Heart left ventricle (tissue), 13 donors: ENCODE data around the gene KRTAP10-5.

Experiments
- CTCF ChIP-seq, 12 donors: fragments of 200-600 bp; sonication (generic) in 4 of 12; IDR thresholded peaks; one replicate each; pipeline versions ENCODE4 v1.5.0 to v1.8.0; 2018 to 2022; ENCODE audit warnings: antibody characterized with exemption in 12 of 12, mild to moderate bottlenecking in 5 of 12
- POLR2A ChIP-seq, 2 donors: fragments of 450-650 bp; IDR thresholded peaks; one replicate each; pipeline ENCODE4 v1.6.1; 2017; ENCODE audit warnings: antibody characterized with exemption in 2 of 2, mild to moderate bottlenecking in 2 of 2, moderate library complexity in 2 of 2
- donor health status: ischemic (EF 13 %, LVEDD 7.1; RV severe dilation, severe dysfunction).
- donor health status: DM: no; HTN: yes; CAD: no.
- donor health status: DM: no; HTN: no; CAD: no.
- donor health status: ischemic (EF 25% LVEDD 6.9; RV normal size, moderate dysfunction).
- donor health status: ischemic (EF 25% LVEDD 5.7; RV mildly dilated, moderate dysfunction).
- donor health status: ischemic (EF 35%, LVEDD 5.7; RV mildly dilated, moderate dysfunction).
- donor health status: nonischemic (EF 11% LVEDD 7.7; RV severe dilation, severe dysfunction).
- donor health status: DM: yes; HTN: yes; CAD: no.
- donor health status: PGD.
- donor health status: ischemic (EF 29% LVEDD 5.4; RV normal size, mild dysfunction).
- donor health status: nonischemic (EF 23%, LVEDD 6.1; RV moderate dilation, normal function).

DNA sequence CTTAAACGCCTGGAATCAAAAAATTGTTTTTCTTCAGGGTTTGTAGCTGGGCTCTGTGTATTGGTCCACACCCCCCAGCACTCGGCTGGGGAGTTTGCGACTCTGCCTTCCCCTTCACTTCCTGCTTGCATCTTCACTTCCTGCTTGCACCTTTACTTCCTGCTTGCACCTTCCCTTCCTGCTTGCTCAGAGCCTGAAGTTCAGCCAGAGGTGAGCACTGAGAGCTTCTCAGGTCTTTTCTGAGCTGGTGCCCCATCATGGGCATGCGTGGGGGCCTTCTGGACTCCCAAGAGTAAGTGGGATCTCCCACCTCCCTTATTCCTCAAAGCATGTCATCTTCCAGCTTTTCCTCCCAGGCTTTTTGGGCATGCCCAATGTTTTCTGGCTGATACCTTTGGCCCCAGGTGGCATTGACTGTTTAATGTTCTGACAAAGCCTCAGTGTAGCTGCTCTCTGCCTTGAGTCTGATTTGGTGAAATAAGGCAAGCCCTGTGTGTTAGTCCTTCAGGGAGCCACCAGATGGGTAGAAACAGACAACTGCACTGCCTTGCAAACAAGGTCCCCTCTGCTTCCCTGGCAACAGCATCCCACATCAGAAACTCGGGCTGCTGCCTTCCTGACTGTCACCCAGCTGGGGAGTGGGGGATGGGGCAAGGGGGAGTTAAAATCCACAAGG, 32.6 kb downstream of the KRTAP10-5 start:
- no peak for TF ChIP-seq CTCF (IDR thresholded peaks at IDR 0.05)
- no peak for TF ChIP-seq POLR2A (IDR thresholded peaks at IDR 0.05)
